Measurements from ENCODE around the gene PTGFRN. TPM values are rescaled to one million over a fixed set of nuclear protein-coding genes. Genes with fewer than 3 reads are reported as not detected.

The PTGFRN gene
- total and polyA plus RNA-seq, 5 donors, result 100 to 247 (median 157) TPM

DNA sequence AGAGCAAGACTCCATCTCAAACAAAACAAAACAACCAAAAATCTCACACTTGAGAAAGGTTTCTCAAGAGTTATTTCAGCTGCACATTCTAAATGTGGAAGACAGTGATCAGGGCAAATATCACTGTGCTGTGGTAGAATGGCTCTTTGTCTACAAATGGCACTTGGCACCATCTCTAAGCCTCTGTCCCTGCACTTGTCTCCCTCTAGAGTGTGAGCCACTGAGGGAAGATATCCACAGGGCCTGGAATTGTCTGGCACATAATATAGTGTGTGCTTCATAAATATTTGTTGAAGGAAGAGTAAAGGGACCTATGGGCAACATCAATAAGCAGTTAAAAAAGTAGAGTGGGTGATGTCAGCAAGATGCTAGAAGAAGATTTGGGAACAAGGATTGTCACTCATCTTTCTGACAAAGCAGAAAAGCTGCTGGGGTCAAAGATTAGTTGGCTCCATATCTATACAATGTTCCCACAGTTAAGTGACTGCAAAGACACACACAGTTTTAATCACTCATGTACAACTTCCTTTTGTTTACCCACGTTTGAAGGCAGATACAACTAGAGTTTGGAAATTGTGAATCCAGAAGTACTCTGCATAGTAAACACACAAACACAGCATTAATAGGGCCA is 110.9 kb downstream of the PTGFRN start:
- H3K27ac ChIP-seq (ENCODE audit: low read length), result no peak overlapping the region
- DNase-seq (no peak), ATAC-seq (peak in 1 of 2 donors; percentile 46)
- H3K9me3 ChIP-seq (ENCODE audit: control insufficient read depth, low read length), result no peaks in the 10 kb centered on the region
- H3K4me1 ChIP-seq (ENCODE audit: control insufficient read depth, insufficient read depth, low read length), result no peaks in the 10 kb centered on the region
- intact Hi-C loops (cut with DNase I), result no loop called here
- WGBS, result 23% methylated on average over 1 of the region's 1 CpG
- H3K4me3 ChIP-seq (ENCODE audit: low read length), result no peak overlapping the region
- H3K27me3 ChIP-seq (ENCODE audit: control insufficient read depth, insufficient read depth), result no peaks in the 10 kb centered on the region

DNA sequence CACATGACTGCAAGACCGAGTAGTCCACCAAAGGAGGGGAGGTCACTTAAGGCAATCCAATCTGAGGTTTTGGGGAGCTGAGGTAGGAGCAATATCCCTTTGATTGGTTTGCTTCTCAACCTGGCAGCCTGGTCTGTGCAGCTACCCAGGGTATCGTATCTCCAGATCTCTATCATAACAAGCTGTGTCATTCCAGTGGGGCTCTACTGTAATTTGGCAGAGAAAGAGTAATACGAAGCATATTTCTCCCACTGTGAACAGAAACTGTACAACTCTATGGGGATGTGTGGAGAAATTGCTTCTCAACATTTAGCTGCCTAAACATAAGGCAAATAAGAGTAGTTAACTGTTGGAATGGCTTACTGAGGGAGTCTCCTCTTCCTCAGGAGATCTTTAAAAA is 112.4 kb downstream of the PTGFRN start:
- DNase-seq, result no peak
- ATAC-seq, result no peak
- no peak overlapping the region for H3K4me3 ChIP-seq (ENCODE audit: low read length)
- intact Hi-C loops (cut with DNase I), result no loop called here
- H3K4me1 ChIP-seq (ENCODE audit: control insufficient read depth, insufficient read depth, low read length), result no peaks in the 10 kb centered on the region
- H3K27me3 ChIP-seq (ENCODE audit: control insufficient read depth, insufficient read depth), result no peaks in the 10 kb centered on the region
- WGBS, result 55% methylated on average over 3 of the region's 3 CpGs
- no peaks in the 10 kb centered on the region for H3K9me3 ChIP-seq (ENCODE audit: control insufficient read depth, low read length)
- no peak overlapping the region for H3K27ac ChIP-seq (ENCODE audit: low read length)

DNA sequence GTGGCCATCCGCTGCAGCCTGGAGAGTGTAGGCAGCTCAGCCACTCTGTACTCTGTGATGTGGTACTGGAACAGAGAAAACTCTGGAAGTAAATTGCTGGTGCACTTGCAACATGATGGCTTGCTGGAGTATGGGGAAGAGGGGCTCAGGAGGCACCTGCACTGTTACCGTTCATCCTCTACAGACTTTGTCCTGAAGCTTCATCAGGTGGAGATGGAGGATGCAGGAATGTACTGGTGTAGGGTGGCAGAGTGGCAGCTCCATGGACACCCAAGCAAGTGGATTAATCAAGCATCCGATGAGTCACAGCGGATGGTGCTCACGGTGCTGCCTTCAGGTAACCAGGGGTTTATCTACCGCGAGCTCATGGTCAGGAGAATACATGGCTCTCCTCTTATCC is 115.9 kb downstream of the PTGFRN start:
- no peaks in the 10 kb centered on the region for H3K27me3 ChIP-seq (ENCODE audit: control insufficient read depth, insufficient read depth)
- WGBS, result 98% methylated on average over 7 of the region's 7 CpGs
- no peak overlapping the region for H3K4me3 ChIP-seq (ENCODE audit: low read length)
- DNase-seq (no peak), ATAC-seq (no peak)
- no peaks in the 10 kb centered on the region for H3K4me1 ChIP-seq (ENCODE audit: control insufficient read depth, insufficient read depth, low read length)
- no peaks in the 10 kb centered on the region for H3K9me3 ChIP-seq (ENCODE audit: control insufficient read depth, low read length)
- intact Hi-C loops (cut with DNase I), result no loop called here
- no peak overlapping the region for H3K27ac ChIP-seq (ENCODE audit: low read length)

DNA sequence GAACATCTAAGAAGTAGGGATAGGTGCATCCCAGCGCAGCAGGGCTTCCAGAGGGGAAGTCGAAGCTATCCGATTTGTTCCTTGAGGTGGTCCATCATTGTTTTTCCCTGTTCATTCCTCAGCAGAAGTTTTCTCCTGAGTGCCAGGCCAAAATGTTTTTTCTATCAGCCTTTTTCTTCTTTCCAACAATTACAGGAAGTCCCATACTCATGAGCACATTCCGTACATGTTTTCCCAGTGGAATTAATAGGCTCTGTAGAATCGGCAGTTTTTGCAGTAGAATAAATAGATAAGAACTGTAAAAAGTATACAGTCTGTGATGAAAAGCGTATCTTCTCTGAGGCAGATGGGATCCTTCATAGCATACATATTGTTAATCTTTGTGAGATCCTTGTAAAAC is 116.6 kb downstream of the PTGFRN start:
- H3K27me3 ChIP-seq (ENCODE audit: control insufficient read depth, insufficient read depth), result no peaks in the 10 kb centered on the region
- H3K9me3 ChIP-seq (ENCODE audit: control insufficient read depth, low read length), result no peaks in the 10 kb centered on the region
- intact Hi-C loops (cut with DNase I), result no loop called here
- DNase-seq (no peak), ATAC-seq (peak; percentile 36 to 50)
- H3K4me1 ChIP-seq (ENCODE audit: control insufficient read depth, insufficient read depth, low read length), result no peaks in the 10 kb centered on the region
- WGBS, result 49% methylated on average over 6 of the region's 6 CpGs
- no peak overlapping the region for H3K4me3 ChIP-seq (ENCODE audit: low read length)
- H3K27ac ChIP-seq (ENCODE audit: low read length), result no peak overlapping the region

DNA sequence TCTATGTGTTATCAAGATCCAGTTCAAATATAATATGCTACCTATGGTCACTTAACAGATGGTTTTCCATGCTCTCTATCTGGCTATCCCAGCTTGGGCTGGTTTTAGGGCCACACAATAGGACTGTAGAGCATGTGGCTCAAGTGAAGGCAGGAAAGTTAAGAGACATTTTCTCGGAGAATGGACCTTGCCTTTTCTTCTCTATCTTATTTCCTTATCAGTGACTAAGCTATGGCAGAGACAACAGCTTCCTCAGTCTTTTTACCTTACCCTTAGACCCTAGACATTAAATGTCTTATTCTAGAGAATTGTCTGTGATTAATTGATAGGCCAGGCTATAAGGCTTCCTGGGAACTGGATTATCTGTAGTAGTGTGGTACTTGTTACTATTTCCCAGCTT is 120.0 kb downstream of the PTGFRN start:
- Histone ChIP-seq H3K27ac (ENCODE audit: low read length) (no peak overlapping the region), H3K27me3 (ENCODE audit: control insufficient read depth, insufficient read depth) (no peaks in the 10 kb centered on the region), H3K4me1 (ENCODE audit: control insufficient read depth, insufficient read depth, low read length) (no peaks in the 10 kb centered on the region), H3K4me3 (ENCODE audit: low read length) (no peak overlapping the region), H3K9me3 (ENCODE audit: control insufficient read depth, low read length) (no peaks in the 10 kb centered on the region)
- DNase-seq (no peak), ATAC-seq (no peak)
- WGBS, result 79% methylated on average over 1 of the region's 1 CpG
- intact Hi-C loops (cut with DNase I), result no loop called here

DNA sequence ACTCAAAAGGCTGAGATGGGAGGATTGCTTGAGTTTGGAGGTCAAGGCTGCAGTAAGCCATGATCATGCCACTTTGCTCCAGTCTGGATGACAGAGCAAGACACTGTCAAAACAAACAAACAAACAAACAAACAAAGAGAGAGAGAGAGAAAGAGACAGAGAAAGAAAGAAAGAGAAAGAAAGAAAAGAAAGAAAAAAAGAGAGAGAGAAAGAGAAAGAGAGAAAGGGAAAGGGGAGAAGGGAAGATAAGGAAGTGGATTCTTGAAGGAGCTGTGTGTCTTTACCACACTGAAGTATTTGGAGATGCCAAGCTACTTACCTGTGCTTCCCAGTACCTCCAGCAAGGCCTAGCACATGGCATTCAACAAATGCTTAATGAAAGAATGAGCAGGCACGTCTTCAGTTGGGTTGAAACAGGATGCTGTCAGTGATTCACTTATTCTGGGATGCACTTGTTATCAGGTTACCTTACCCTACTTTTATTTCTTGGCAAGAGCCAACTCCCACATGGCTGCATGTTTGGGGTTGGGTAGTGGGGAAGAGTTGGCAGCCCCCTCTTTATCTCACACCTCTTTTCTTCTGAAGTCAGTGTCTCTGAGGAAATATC is 120.7 kb downstream of the PTGFRN start:
- WGBS, result 90% methylated on average over 1 of the region's 1 CpG
- DNase-seq, result no peak
- ATAC-seq, result no peak
- Histone ChIP-seq H3K9me3 (ENCODE audit: control insufficient read depth, low read length) (no peaks in the 10 kb centered on the region), H3K27me3 (ENCODE audit: control insufficient read depth, insufficient read depth) (no peaks in the 10 kb centered on the region), H3K4me3 (ENCODE audit: low read length) (no peak overlapping the region), H3K27ac (ENCODE audit: low read length) (no peak overlapping the region), H3K4me1 (ENCODE audit: control insufficient read depth, insufficient read depth, low read length) (no peaks in the 10 kb centered on the region)
- intact Hi-C loops (cut with DNase I), result no loop called here

DNA sequence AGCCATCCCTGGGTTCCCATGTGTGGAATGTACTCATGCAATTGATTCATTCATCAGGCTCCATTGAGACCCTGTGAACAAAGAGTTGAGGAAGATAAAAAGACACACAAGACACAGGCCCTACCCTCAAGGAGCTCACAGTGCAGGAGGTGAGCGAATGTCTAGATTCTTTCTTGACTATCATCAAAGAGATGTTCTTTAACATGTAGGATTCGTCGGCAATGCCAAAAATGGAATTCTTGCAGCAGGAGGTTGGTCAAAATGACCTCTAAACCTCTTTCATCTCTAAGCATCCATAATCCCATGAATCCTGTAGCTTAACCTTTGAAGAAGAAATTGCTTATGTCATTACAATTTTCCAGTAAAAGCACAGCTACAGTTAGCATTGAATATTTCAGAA is 122.5 kb downstream of the PTGFRN start:
- Histone ChIP-seq H3K4me1 (ENCODE audit: control insufficient read depth, insufficient read depth, low read length) (no peaks in the 10 kb centered on the region), H3K9me3 (ENCODE audit: control insufficient read depth, low read length) (no peaks in the 10 kb centered on the region), H3K27me3 (ENCODE audit: control insufficient read depth, insufficient read depth) (no peaks in the 10 kb centered on the region), H3K27ac (ENCODE audit: low read length) (no peak overlapping the region), H3K4me3 (ENCODE audit: low read length) (no peak overlapping the region)
- 96% methylated on average over 3 of the region's 3 CpGs for WGBS
- no peak for DNase-seq
- no peak for ATAC-seq
- intact Hi-C loops (cut with DNase I), result no loop called here

DNA sequence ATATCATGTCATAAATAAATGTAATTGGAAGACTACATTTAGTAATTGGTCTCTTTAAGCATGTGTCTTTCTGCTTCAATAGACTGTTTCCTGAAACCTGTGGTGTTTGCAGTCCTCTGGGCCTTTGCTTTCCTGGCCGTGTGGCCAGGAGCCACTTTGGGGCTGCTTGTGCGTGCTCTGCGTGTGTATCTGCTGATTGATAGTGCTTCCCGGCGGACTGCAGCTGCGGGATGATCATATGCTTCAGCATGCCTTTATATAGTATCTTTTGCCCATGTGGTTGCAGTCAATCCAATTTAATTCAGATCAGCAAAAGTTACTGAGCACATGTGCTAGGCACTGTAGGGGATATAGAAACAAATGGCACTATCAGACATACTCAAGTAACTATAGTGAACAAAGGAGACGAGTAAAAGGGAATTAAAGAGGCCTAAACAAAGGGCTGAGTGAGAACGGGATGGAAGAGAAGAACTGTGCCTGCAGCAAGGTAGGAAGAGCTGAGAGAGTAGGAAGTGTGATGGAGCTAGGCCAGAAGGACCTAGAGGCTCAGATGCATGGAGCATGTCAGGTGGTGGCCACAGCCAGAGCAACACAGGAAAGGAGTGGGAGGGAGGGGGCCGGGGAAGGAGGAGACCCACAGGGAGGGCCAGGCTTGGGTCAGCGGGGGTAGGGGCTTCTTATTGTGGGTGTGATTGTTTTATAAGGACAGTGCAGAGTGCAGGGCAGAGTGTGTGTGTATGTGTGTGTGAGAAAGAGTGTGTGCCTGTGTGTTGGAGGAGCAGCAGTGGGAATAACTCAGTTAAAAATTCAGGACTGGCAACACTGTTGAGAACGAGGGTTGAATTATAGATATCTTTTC is 123.2 kb downstream of the PTGFRN start:
- H3K4me1 ChIP-seq (ENCODE audit: control insufficient read depth, insufficient read depth, low read length), result no peaks in the 10 kb centered on the region
- no peak for DNase-seq
- H3K9me3 ChIP-seq (ENCODE audit: control insufficient read depth, low read length), result no peaks in the 10 kb centered on the region
- intact Hi-C loops (cut with DNase I), result no loop called here
- no peak overlapping the region for H3K27ac ChIP-seq (ENCODE audit: low read length)
- H3K4me3 ChIP-seq (ENCODE audit: low read length), result no peak overlapping the region
- 69% methylated on average over 11 of the region's 11 CpGs for WGBS
- peak in 1 of 2 donors; percentile 37 for ATAC-seq
- no peaks in the 10 kb centered on the region for H3K27me3 ChIP-seq (ENCODE audit: control insufficient read depth, insufficient read depth)

DNA sequence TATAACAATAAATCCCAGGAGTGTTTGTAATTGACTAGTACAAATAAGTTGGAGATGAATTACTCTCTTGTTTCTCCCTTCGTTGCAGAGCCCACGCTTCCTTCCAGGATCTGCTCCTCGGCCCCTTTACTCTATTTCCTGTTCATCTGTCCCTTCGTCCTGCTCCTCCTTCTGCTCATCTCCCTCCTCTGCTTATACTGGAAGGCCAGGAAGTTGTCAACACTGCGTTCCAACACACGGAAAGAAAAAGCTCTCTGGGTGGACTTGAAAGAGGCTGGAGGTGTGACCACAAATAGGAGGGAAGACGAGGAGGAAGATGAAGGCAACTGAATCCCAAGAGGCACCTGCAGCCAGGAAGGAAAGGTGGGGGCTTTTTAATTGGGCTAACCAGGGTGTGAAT is 124.1 kb downstream of the PTGFRN start:
- Histone ChIP-seq H3K27me3 (ENCODE audit: control insufficient read depth, insufficient read depth) (no peaks in the 10 kb centered on the region), H3K27ac (ENCODE audit: low read length) (no peak overlapping the region), H3K9me3 (ENCODE audit: control insufficient read depth, low read length) (no peaks in the 10 kb centered on the region), H3K4me1 (ENCODE audit: control insufficient read depth, insufficient read depth, low read length) (no peaks in the 10 kb centered on the region), H3K4me3 (ENCODE audit: low read length) (no peak overlapping the region)
- ATAC-seq (no peak), DNase-seq (no peak)
- intact Hi-C loops (cut with DNase I), result no loop called here
- WGBS, result 45% methylated on average over 7 of the region's 7 CpGs

DNA sequence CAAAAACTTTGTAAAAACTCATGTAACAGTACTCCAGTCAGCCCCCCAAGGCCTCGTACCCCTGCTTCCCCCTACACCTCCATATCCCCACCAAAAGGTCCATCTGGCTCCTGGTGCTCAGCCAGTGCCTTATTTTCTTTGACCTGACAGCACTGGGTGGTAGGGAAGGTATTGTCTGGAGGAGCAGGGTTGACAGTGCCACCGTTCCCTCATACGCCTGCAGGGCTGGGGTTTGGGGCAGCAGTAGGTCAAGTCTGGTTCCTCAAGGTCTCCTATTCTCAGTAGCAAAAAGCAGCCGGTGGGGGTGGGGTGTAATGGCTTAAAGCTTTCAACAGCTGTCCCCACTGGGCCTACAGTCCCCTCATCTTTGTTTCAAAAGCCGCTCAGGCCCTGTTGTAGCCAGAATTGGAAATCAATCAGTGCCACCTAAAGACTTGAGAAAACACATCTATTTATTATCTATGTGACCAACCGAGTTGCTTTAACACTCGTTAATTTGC is 125.1 kb downstream of the PTGFRN start:
- H3K27me3 ChIP-seq (ENCODE audit: control insufficient read depth, insufficient read depth), result no peaks in the 10 kb centered on the region
- no peak for ATAC-seq
- H3K4me1 ChIP-seq (ENCODE audit: control insufficient read depth, insufficient read depth, low read length), result no peaks in the 10 kb centered on the region
- no peaks in the 10 kb centered on the region for H3K9me3 ChIP-seq (ENCODE audit: control insufficient read depth, low read length)
- 90% methylated on average over 7 of the region's 7 CpGs for WGBS
- H3K4me3 ChIP-seq (ENCODE audit: low read length), result no peak overlapping the region
- DNase-seq, result no peak
- intact Hi-C loops (cut with DNase I), result no loop called here
- H3K27ac ChIP-seq (ENCODE audit: low read length), result no peak overlapping the region

DNA sequence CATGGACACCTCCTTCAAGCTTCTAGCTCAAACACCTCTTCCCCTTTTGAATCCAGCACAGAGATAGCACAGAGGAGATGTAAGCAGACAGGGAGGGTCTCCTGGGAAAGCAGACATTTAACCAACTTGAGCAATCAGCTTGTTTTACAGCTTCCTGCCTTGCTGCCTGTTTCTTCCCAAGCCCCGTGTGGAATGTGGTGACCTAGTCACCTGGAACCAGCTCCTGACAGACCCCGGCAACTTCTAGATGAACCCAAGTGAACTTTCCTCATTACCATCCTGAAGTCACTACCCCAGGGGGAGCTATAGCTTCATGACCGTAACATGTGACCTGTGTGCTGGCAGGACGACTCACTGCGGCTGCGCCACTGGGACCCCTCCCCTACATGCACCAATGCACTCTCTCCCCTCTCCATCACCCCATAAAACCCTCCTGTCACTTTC is 126.3 kb downstream of the PTGFRN start:
- Histone ChIP-seq H3K27me3 (ENCODE audit: control insufficient read depth, insufficient read depth) (no peaks in the 10 kb centered on the region), H3K4me1 (ENCODE audit: control insufficient read depth, insufficient read depth, low read length) (no peaks in the 10 kb centered on the region), H3K9me3 (ENCODE audit: control insufficient read depth, low read length) (no peaks in the 10 kb centered on the region), H3K27ac (ENCODE audit: low read length) (no peak overlapping the region), H3K4me3 (ENCODE audit: low read length) (no peak overlapping the region)
- DNase-seq (no peak), ATAC-seq (no peak)
- WGBS, result 70% methylated on average over 6 of the region's 6 CpGs
- intact Hi-C loops (cut with DNase I), result no loop called here
